HL-60 (cell line): ENCODE data around the gene DDX43.

ENCODE experiments used
- DNase-seq, 2 experiments: peaks; one replicate each; pipeline ENCODE4 v3.0.0-alpha.2; 2010 to 2020; ENCODE audit warnings: low read depth in 1 of 2, low spot score in 1 of 2
- H3K27ac ChIP-seq: fragments of 250-450 bp; sonication (Bioruptor Pico); replicated peaks from 2 replicates; pipeline ENCODE4 v1.5.1; 2020; ENCODE audit warnings: mild to moderate bottlenecking, moderate library complexity
- H3K27me3 ChIP-seq: fragments of 250-450 bp; sonication (Bioruptor Pico); 2 replicates; pipeline ENCODE4 v1.5.1; 2021; ENCODE audit warnings: mild to moderate bottlenecking, moderate library complexity; ENCODE audit not compliant: insufficient read depth, poor library complexity, severe bottlenecking
- H3K4me3 ChIP-seq: replicated peaks from 2 replicates; pipeline ENCODE4 v1.5.1; 2011; ENCODE audit warnings: mild to moderate bottlenecking, control low read depth, low read length; ENCODE audit not compliant: insufficient read depth
- GABPA ChIP-seq: IDR thresholded peaks from 2 replicates; pipeline ENCODE4 v1.6.1; 2012; ENCODE audit warnings: low read depth
- POLR2AphosphoS5 ChIP-seq: IDR thresholded peaks from 2 replicates; pipeline ENCODE4 v1.6.1; 2012; ENCODE audit warnings: low read depth
- SPI1 ChIP-seq: IDR thresholded peaks from 2 replicates; pipeline ENCODE4 v1.6.1; 2012; ENCODE audit warnings: low read depth, mild to moderate bottlenecking, borderline replicate concordance
- TF ChIP-seq, protein P1 (sequence below): IDR thresholded peaks from 2 replicates; pipeline ENCODE4 v1.6.1; 2012; ENCODE audit warnings: low read depth; ENCODE audit not compliant: insufficient replicate concordance
- TF ChIP-seq, protein P2 (sequence below): IDR thresholded peaks from one replicate; pipeline ENCODE4 v1.5.1; 2011; ENCODE audit warnings: low read length, control low read depth, inconsistent platforms; ENCODE audit not compliant: insufficient read depth

DDX43 gene

DNA sequence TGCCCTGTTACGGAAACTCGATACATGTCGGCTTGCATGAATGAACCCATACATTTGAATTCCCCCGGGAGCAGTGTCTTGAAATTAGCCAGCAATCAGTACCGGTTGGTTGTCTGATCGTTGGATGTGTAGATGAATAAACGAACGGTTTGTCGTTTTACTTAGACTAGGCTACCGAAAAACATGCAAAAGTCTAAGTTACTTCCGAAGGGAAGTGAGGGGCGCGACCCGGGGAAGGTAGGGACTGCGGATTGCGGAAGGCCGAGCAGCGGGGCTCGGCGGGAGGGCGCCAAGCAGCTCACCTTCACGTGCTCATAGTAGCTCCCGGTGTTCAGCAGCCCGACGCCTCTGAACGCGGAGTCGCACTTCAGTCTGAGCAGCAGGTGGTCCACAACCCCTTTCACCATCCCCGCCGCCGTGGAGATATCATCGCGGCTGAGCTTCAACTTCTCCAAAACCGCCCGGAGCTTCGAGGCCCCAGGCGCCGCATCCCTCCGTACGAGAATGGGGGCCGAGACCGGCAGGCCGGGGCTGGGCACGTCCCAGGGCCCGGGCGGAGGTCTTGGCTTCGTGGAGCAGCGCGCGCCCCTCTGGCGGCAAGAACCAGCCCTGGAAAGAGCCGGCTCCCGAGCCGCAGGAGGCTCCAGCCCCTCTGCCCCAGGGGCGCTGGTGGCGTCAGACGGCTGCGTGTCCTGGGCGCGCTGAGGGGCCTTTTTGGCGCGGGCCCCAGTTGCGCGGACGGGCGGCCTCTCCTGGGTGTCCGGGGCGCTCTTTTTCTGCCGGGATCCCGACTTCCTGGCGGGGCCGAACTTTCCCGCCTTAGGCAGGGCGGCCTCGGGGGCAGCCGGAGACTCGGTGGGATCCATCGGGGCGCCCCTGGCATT lies 56.8 kb downstream of the DDX43 start:
- TF ChIP-seq POLR2AphosphoS5 (peak; percentile 47), SPI1 (peak; percentile 77), GABPA (0 out of 2 replicates have a peak, but pooled peaks have one; percentile 16)
- TF ChIP-seq, protein P1, sequence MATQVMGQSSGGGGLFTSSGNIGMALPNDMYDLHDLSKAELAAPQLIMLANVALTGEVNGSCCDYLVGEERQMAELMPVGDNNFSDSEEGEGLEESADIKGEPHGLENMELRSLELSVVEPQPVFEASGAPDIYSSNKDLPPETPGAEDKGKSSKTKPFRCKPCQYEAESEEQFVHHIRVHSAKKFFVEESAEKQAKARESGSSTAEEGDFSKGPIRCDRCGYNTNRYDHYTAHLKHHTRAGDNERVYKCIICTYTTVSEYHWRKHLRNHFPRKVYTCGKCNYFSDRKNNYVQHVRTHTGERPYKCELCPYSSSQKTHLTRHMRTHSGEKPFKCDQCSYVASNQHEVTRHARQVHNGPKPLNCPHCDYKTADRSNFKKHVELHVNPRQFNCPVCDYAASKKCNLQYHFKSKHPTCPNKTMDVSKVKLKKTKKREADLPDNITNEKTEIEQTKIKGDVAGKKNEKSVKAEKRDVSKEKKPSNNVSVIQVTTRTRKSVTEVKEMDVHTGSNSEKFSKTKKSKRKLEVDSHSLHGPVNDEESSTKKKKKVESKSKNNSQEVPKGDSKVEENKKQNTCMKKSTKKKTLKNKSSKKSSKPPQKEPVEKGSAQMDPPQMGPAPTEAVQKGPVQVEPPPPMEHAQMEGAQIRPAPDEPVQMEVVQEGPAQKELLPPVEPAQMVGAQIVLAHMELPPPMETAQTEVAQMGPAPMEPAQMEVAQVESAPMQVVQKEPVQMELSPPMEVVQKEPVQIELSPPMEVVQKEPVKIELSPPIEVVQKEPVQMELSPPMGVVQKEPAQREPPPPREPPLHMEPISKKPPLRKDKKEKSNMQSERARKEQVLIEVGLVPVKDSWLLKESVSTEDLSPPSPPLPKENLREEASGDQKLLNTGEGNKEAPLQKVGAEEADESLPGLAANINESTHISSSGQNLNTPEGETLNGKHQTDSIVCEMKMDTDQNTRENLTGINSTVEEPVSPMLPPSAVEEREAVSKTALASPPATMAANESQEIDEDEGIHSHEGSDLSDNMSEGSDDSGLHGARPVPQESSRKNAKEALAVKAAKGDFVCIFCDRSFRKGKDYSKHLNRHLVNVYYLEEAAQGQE, result no peak
- TF ChIP-seq, protein P2, sequence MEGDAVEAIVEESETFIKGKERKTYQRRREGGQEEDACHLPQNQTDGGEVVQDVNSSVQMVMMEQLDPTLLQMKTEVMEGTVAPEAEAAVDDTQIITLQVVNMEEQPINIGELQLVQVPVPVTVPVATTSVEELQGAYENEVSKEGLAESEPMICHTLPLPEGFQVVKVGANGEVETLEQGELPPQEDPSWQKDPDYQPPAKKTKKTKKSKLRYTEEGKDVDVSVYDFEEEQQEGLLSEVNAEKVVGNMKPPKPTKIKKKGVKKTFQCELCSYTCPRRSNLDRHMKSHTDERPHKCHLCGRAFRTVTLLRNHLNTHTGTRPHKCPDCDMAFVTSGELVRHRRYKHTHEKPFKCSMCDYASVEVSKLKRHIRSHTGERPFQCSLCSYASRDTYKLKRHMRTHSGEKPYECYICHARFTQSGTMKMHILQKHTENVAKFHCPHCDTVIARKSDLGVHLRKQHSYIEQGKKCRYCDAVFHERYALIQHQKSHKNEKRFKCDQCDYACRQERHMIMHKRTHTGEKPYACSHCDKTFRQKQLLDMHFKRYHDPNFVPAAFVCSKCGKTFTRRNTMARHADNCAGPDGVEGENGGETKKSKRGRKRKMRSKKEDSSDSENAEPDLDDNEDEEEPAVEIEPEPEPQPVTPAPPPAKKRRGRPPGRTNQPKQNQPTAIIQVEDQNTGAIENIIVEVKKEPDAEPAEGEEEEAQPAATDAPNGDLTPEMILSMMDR, result no peak
- H3K27ac ChIP-seq, result peak overlapping the region; percentile 94

DNA sequence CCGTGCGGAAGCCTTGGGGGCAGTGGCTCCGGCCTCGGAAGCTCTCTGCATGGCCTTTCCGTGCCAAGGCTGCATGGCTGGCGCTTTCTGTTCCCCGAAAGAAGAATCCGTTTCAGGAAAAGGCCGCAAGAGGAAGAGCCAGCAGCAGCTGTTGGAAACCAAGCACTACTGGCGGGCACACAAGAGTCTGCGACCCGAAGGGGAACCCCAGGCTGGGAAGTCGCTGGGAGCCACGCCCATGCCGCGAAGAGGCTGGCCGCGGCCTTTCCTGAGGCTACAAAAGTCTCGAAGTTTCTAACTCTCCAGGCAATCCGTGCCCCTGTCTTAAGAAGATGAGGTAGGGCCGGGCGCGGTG lies 57.5 kb downstream of the DDX43 start, which contains the start of gene CGAS:
TSS of gene CGAS (minus strand) at position 191 of the 355 bp plus-strand sequence. CDS start at position 75, 116 bp downstream.
- peak within 1 kb of the TSS; percentile 49 for H3K4me3 ChIP-seq
- DNase-seq, result peak; percentile 88 to 93
- H3K27ac ChIP-seq, result peak within 1 kb of the TSS; percentile 94
- peak; percentile 91 for TF ChIP-seq POLR2AphosphoS5
- TF ChIP-seq GABPA, result 0 out of 2 replicates have a peak, but pooled peaks have one; percentile 29
- TF ChIP-seq, protein P1, result peak; percentile 72
- peak; percentile 83 for TF ChIP-seq SPI1
- TF ChIP-seq, protein P2, result no peak
- no peaks in the 10 kb centered on the region for H3K27me3 ChIP-seq

More for the DNA sequence above, 56.8 kb downstream of the DDX43 start:
- Histone ChIP-seq H3K27me3 (no peaks in the 10 kb centered on the region), H3K4me3 (peak overlapping the region; percentile 49)
- peak in 1 of 2 experiments; percentile 66 for DNase-seq

DNA sequence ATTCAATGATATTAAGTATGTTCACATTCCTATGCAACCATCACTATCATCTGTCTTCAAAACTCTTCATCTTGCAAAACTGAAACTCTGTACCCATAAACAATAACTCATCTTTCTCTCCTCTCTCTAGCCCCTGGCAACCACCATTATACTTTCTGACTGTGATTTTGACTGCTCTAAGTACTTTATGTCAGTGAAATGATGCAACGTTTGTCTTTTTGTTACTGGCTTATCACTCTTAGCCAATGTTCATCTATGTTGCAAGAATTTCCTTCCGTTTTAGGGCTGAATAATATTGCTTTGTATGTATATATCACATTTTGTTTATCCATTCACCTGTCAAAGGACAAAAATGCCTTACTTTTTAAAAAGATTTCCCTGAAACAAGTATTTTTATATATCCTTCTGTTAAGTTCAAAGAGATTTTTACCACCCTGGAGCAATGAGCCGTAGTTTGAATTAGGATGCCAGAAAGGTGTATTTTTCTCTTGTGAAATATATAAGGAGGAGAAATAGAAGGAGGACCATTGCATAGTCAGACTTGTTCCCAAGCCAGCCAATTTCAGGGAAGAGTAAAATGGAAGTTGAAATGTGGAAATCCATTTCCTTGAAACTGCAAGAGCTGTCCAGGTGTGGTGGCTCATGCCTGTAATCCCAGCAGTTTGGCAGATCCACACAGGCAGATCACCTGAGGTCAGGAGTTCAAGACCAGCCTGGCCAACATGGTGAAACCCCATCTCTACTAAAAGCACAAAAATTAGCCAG lies 61.4 kb downstream of the DDX43 start:
- peak; percentile 71 to 95 for DNase-seq
- peak overlapping the region; percentile 54 for H3K27ac ChIP-seq

More for the DNA sequence above, 61.4 kb downstream of the DDX43 start:
- H3K27me3 ChIP-seq, result no peaks in the 10 kb centered on the region
- H3K4me3 ChIP-seq, result no peak overlapping the region
- TF ChIP-seq GABPA, result 0 out of 2 replicates have a peak, but pooled peaks have one; percentile 23
- TF ChIP-seq, protein P1, result no peak
- no peak for TF ChIP-seq SPI1
- TF ChIP-seq, protein P2, result no peak
- 0 out of 2 replicates have a peak, but pooled peaks have one; percentile 9 for TF ChIP-seq POLR2AphosphoS5
